MM.1S (cell line): ENCODE results near the gene TAB2.

Experiments
- DNase-seq: peaks from one replicate; pipeline ENCODE4 v3.0.0-alpha.2; 2015
- H2AFZ ChIP-seq: fragments of 300-600 bp; sonication (generic); 2 replicates; pipeline ENCODE4 v1.6.0; 2016; ENCODE audit warnings: antibody characterized with exemption, low read length
- H3F3A ChIP-seq: fragments of 300-600 bp; sonication (generic); 2 replicates; pipeline ENCODE4 v1.6.1; 2016; ENCODE audit warnings: mild to moderate bottlenecking, antibody characterized with exemption, low read length, moderate library complexity, mixed read lengths; ENCODE audit not compliant: insufficient read depth
- H3K27ac ChIP-seq: fragments of 300-600 bp; sonication (generic); 2 replicates; pipeline ENCODE4 v1.5.1; 2016; ENCODE audit warnings: mild to moderate bottlenecking, low read length
- H3K27me3 ChIP-seq: fragments of 300-600 bp; sonication (generic); replicated peaks from 2 replicates; pipeline ENCODE4 v1.6.0; 2016; ENCODE audit warnings: low read length; ENCODE audit not compliant: insufficient read depth
- H3K36me3 ChIP-seq: fragments of 300-600 bp; sonication (generic); replicated peaks from 2 replicates; pipeline ENCODE4 v1.6.1; 2016; ENCODE audit warnings: mild to moderate bottlenecking, low read length, mixed read lengths; ENCODE audit not compliant: insufficient read depth
- H3K4me1 ChIP-seq: fragments of 300-600 bp; sonication (generic); 2 replicates; pipeline ENCODE4 v1.6.1; 2016; ENCODE audit warnings: low read length, mixed read lengths
- H3K4me2 ChIP-seq: fragments of 300-600 bp; sonication (generic); 2 replicates; pipeline ENCODE4 v1.6.0; 2016; ENCODE audit warnings: low read depth, low read length
- H3K4me3 ChIP-seq: fragments of 300-600 bp; sonication (generic); 2 replicates; pipeline ENCODE4 v1.5.1; 2016; ENCODE audit warnings: low read length, mixed read lengths
- H3K79me2 ChIP-seq: fragments of 300-600 bp; sonication (generic); 2 replicates; pipeline ENCODE4 v1.6.1; 2016; ENCODE audit warnings: mixed run types, low read length, mixed read lengths
- H3K9ac ChIP-seq: fragments of 300-600 bp; sonication (generic); 2 replicates; pipeline ENCODE4 v1.6.1; 2016; ENCODE audit warnings: low read length, mixed read lengths
- H3K9me2 ChIP-seq: fragments of 300-600 bp; sonication (generic); replicated peaks from 2 replicates; pipeline ENCODE4 v1.6.1; 2016; ENCODE audit warnings: mild to moderate bottlenecking, low read length, mixed read lengths; ENCODE audit not compliant: insufficient read depth
- H3K9me3 ChIP-seq: fragments of 300-600 bp; sonication (generic); replicated peaks from 2 replicates; pipeline ENCODE4 v1.6.1; 2016; ENCODE audit warnings: mild to moderate bottlenecking, low read length, mixed read lengths; ENCODE audit not compliant: insufficient read depth
- H4K20me1 ChIP-seq: fragments of 300-600 bp; sonication (generic); 2 replicates; pipeline ENCODE4 v1.6.1; 2016; ENCODE audit warnings: mild to moderate bottlenecking, low read length, moderate library complexity, mixed read lengths; ENCODE audit not compliant: insufficient read depth
- CTCF ChIP-seq: fragments of 300-600 bp; sonication (generic); IDR thresholded peaks from 2 replicates; pipeline ENCODE4 v1.5.1; 2016; ENCODE audit warnings: antibody characterized with exemption, low read length, mixed read lengths
- EZH2 ChIP-seq: fragments of 300-600 bp; sonication (generic); optimal IDR thresholded peaks from 2 replicates; pipeline ENCODE3; 2017; ENCODE audit warnings: low read depth, mild to moderate bottlenecking, antibody characterized with exemption, low read length, mixed read lengths
- EZH2phosphoT487 ChIP-seq: fragments of 300-600 bp; sonication (generic); IDR thresholded peaks from 2 replicates; pipeline ENCODE4 v1.6.1; 2018; ENCODE audit warnings: antibody characterized with exemption, low read length

TAB2 gene

GRCh38 chr6:149303468-149303867 lies 14.0 kb upstream of the TAB2 start:
- H4K20me1 ChIP-seq: no peaks in the 10 kb centered on the region
- TF ChIP-seq CTCF: no peak
- TF ChIP-seq EZH2phosphoT487: no peak
- no peak for TF ChIP-seq EZH2
- no peaks in the 10 kb centered on the region for H3F3A ChIP-seq
- no peaks in the 10 kb centered on the region for H3K27me3 ChIP-seq
- H3K4me2 ChIP-seq: no peak overlapping the region
- no peaks in the 10 kb centered on the region for H3K9me2 ChIP-seq
- no peaks in the 10 kb centered on the region for H3K79me2 ChIP-seq
- no peak overlapping the region for H3K4me3 ChIP-seq
- H3K36me3 ChIP-seq: no peaks in the 10 kb centered on the region
- no peaks in the 10 kb centered on the region for H3K9me3 ChIP-seq
- H2AFZ ChIP-seq: no peak overlapping the region
- no peak overlapping the region for H3K9ac ChIP-seq
- no peaks in the 10 kb centered on the region for H3K4me1 ChIP-seq
- H3K27ac ChIP-seq: no peak overlapping the region
- DNase-seq: no peak

- H3K79me2 ChIP-seq: no peaks in the 10 kb centered on the region
- no peaks in the 10 kb centered on the region for H3K4me1 ChIP-seq
- no peaks in the 10 kb centered on the region for H4K20me1 ChIP-seq
- no peaks in the 10 kb centered on the region for H3K27me3 ChIP-seq
- H3K4me3 ChIP-seq: no peak overlapping the region
- no peak for DNase-seq
- no peak overlapping the region for H3K4me2 ChIP-seq
- H3K9me3 ChIP-seq: no peaks in the 10 kb centered on the region
- H3F3A ChIP-seq: no peaks in the 10 kb centered on the region
- no peaks in the 10 kb centered on the region for H3K36me3 ChIP-seq
- no peak overlapping the region for H3K9ac ChIP-seq
- TF ChIP-seq CTCF (no peak), EZH2 (no peak), EZH2phosphoT487 (no peak)
- no peak overlapping the region for H3K27ac ChIP-seq
- H3K9me2 ChIP-seq: no peaks in the 10 kb centered on the region
- H2AFZ ChIP-seq: no peak overlapping the region
Observed at GRCh38 chr6:149305372-149305771, 12.1 kb upstream of the TAB2 start.

- TF ChIP-seq EZH2phosphoT487: no peak
- TF ChIP-seq EZH2: no peak
- TF ChIP-seq CTCF: no peak
- H3K4me3 ChIP-seq: no peak overlapping the region
- no peak overlapping the region for H2AFZ ChIP-seq
- no peaks in the 10 kb centered on the region for H3K27me3 ChIP-seq
- no peaks in the 10 kb centered on the region for H4K20me1 ChIP-seq
- no peak overlapping the region for H3K27ac ChIP-seq
- H3K79me2 ChIP-seq: no peaks in the 10 kb centered on the region
- H3K4me1 ChIP-seq: no peaks in the 10 kb centered on the region
- H3K9ac ChIP-seq: no peak overlapping the region
- no peaks in the 10 kb centered on the region for H3K9me3 ChIP-seq
- no peak for DNase-seq
- no peaks in the 10 kb centered on the region for H3K9me2 ChIP-seq
- no peaks in the 10 kb centered on the region for H3F3A ChIP-seq
- no peak overlapping the region for H3K4me2 ChIP-seq
- H3K36me3 ChIP-seq: no peaks in the 10 kb centered on the region
Observed at GRCh38 chr6:149306967-149307366, 10.5 kb upstream of the TAB2 start.

GRCh38 chr6:149311293-149311692 lies 6.2 kb upstream of the TAB2 start:
- H3K79me2 ChIP-seq: no peaks in the 10 kb centered on the region
- no peak overlapping the region for H3K4me3 ChIP-seq
- H3K9me3 ChIP-seq: no peaks in the 10 kb centered on the region
- no peak overlapping the region for H2AFZ ChIP-seq
- no peak overlapping the region for H3K27ac ChIP-seq
- no peaks in the 10 kb centered on the region for H3K36me3 ChIP-seq
- H3F3A ChIP-seq: no peaks in the 10 kb centered on the region
- H4K20me1 ChIP-seq: no peaks in the 10 kb centered on the region
- TF ChIP-seq EZH2 (no peak), EZH2phosphoT487 (no peak)
- DNase-seq: no peak
- H3K9ac ChIP-seq: no peak overlapping the region
- no peaks in the 10 kb centered on the region for H3K9me2 ChIP-seq
- H3K4me1 ChIP-seq: no peaks in the 10 kb centered on the region
- H3K27me3 ChIP-seq: no peaks in the 10 kb centered on the region
- H3K4me2 ChIP-seq: no peak overlapping the region
